Endothelial cell of umbilical vein (primary cell): ENCODE data around the gene LRRC4B. TPM values are rescaled to one million over a fixed set of nuclear protein-coding genes. Genes with fewer than 3 reads are reported as not detected.
"Not testable (repeated sequence)": the region's sequence is repeated elsewhere in the genome, so short reads cannot be mapped to it uniquely, and the experiment has no call there.

Experiments
- BruUV-seq: library from RNA; stranded (reverse); fragments of 400-500 nt; replicated peaks from 2 replicates; lab custom pipeline; 2021; lab: Mats Ljungman, UMichigan
- CTCF ChIA-PET: fragments of 300-600, 350-600 bp; sonication (Branson Sonifier 250); formaldehyde crosslinking; loops from one replicate; lab custom pipeline; 2021; ENCODE audit warnings: antibody characterized with exemption, inconsistent platforms; lab: Charles Lee
- POLR2A ChIA-PET: fragments of 300-600, 350-600 bp; sonication (Branson Sonifier 250); formaldehyde crosslinking; loops from one replicate; lab custom pipeline; 2021; ENCODE audit warnings: antibody characterized with exemption, inconsistent platforms; lab: Charles Lee
- DNase-seq: peaks from one replicate; pipeline ENCODE4 v3.0.0-alpha.2; 2011; ENCODE audit warnings: low read depth, low spot score
- FAIRE-seq: peaks from 2 replicates; lab custom pipeline; 2011; peaks lifted over from hg19 to GRCh38; lab: Jason Lieb, UNC
- H2AFZ ChIP-seq: 2 replicates; pipeline ENCODE4 v1.6.0; 2012; ENCODE audit warnings: low read depth, low read length, control low read depth, inconsistent platforms
- H3K27ac ChIP-seq: 2 replicates; pipeline ENCODE4 v1.5.1; 2011; ENCODE audit warnings: low read depth, mild to moderate bottlenecking, control low read depth, low read length, moderate library complexity; ENCODE audit not compliant: insufficient read depth
- H3K27me3 ChIP-seq, 2 experiments: 2 replicates each; pipeline versions ENCODE4 v1.6.0 to v1.6.1; 2011; ENCODE audit warnings: low read length in 2 of 2, mixed read lengths in 1 of 2; ENCODE audit not compliant: control insufficient read depth in 2 of 2, insufficient read depth in 2 of 2
- H3K36me3 ChIP-seq, 2 experiments: 2 replicates in 1 of 2; 3 replicates in 1 of 2; pipeline ENCODE4 v1.5.1; 2011; ENCODE audit warnings: low read length in 2 of 2, mild to moderate bottlenecking in 1 of 2, moderate library complexity in 1 of 2; ENCODE audit not compliant: control insufficient read depth in 2 of 2, insufficient read depth in 2 of 2; ENCODE audit errors: extremely low read depth in 1 of 2
- H3K4me1 ChIP-seq: 3 replicates; pipeline ENCODE4 v1.5.1; 2011; ENCODE audit warnings: mild to moderate bottlenecking, low read length; ENCODE audit not compliant: control insufficient read depth, insufficient read depth; ENCODE audit errors: extremely low read depth
- H3K4me2 ChIP-seq: 2 replicates; pipeline ENCODE4 v1.6.1; 2011; ENCODE audit warnings: low read length, control low read depth, mixed read lengths; ENCODE audit not compliant: insufficient read depth
- H3K4me3 ChIP-seq, 3 experiments: fragments of 200-600 bp in 1 of 3; sonication (generic), shearing (Covaris generic) in 1 of 3; replicated peaks in 1 of 3; 2 replicates each; pipeline ENCODE4 v1.5.1; 2011 to 2016; ENCODE audit warnings: control low read depth in 3 of 3, low read length in 3 of 3, mild to moderate bottlenecking in 2 of 3, inconsistent platforms in 1 of 3, low read depth in 1 of 3, moderate library complexity in 1 of 3; ENCODE audit not compliant: insufficient read depth in 1 of 3
- H3K79me2 ChIP-seq: 2 replicates; pipeline ENCODE4 v1.6.0; 2012; ENCODE audit warnings: low read length, inconsistent platforms; ENCODE audit not compliant: control insufficient read depth, insufficient read depth
- H3K9ac ChIP-seq: replicated peaks from 2 replicates; pipeline ENCODE3; 2011; ENCODE audit warnings: low read length, control low read depth; ENCODE audit not compliant: insufficient read depth; ENCODE audit errors: extremely low read depth
- H3K9me1 ChIP-seq: replicated peaks from 3 replicates; pipeline ENCODE4 v1.6.0; 2011; ENCODE audit warnings: mild to moderate bottlenecking, low read length; ENCODE audit not compliant: control insufficient read depth, insufficient read depth; ENCODE audit errors: extremely low read depth
- H3K9me3 ChIP-seq: replicated peaks from 2 replicates; pipeline ENCODE4 v1.5.1; 2012; ENCODE audit warnings: low read length, inconsistent platforms; ENCODE audit not compliant: control insufficient read depth, insufficient read depth
- H4K20me1 ChIP-seq: replicated peaks from 2 replicates; pipeline ENCODE3; 2011; ENCODE audit warnings: mild to moderate bottlenecking, low read length; ENCODE audit not compliant: control insufficient read depth, insufficient read depth; ENCODE audit errors: extremely low read depth
- CTCF ChIP-seq, 2 donors: IDR thresholded peaks; 1 replicate in 1 of 2; 2 replicates in 1 of 2; pipeline ENCODE4 v1.5.1; 2011; ENCODE audit warnings: low read length in 2 of 2, mild to moderate bottlenecking in 2 of 2, moderate library complexity in 2 of 2, control low read depth in 1 of 2, inconsistent platforms in 1 of 2, low read depth in 1 of 2; ENCODE audit not compliant: insufficient read depth in 1 of 2; ENCODE audit errors: extremely low read depth in 1 of 2
- EZH2 ChIP-seq: IDR thresholded peaks from 2 replicates; pipeline ENCODE4 v1.6.1; 2012; ENCODE audit warnings: borderline replicate concordance, low read depth, mild to moderate bottlenecking, moderate library complexity, low read length, inconsistent platforms; ENCODE audit not compliant: severe bottlenecking
- FOS ChIP-seq: IDR thresholded peaks from 2 replicates; pipeline ENCODE4 v1.6.1; 2011; ENCODE audit warnings: mild to moderate bottlenecking, low read length, moderate library complexity, borderline replicate concordance; ENCODE audit not compliant: insufficient read depth
- GATA2 ChIP-seq: IDR thresholded peaks from 2 replicates; pipeline ENCODE4 v1.7.0; 2011; ENCODE audit warnings: low read depth, mild to moderate bottlenecking, moderate library complexity, mixed read lengths, low read length; ENCODE audit not compliant: insufficient read length, insufficient read depth
- JUN ChIP-seq: IDR thresholded peaks from 2 replicates; pipeline ENCODE4 v1.6.1; 2011; ENCODE audit warnings: borderline replicate concordance, low read depth; ENCODE audit not compliant: insufficient read length, insufficient read depth
- MAX ChIP-seq: IDR thresholded peaks from 2 replicates; pipeline ENCODE4 v1.6.1; 2011; ENCODE audit not compliant: insufficient read depth, insufficient read length
- MYC ChIP-seq: IDR thresholded peaks from one replicate; pipeline ENCODE4 v1.6.1; 2011; ENCODE audit warnings: mild to moderate bottlenecking, low read depth, low read length
- POLR2A ChIP-seq: IDR thresholded peaks from 2 replicates; pipeline ENCODE4 v1.6.1; 2012; ENCODE audit warnings: low read depth, mild to moderate bottlenecking, control low read depth, low read length
- POLR2AphosphoS5 ChIP-seq: IDR thresholded peaks from 2 replicates; pipeline ENCODE4 v1.6.1; 2012; ENCODE audit warnings: low read depth, mild to moderate bottlenecking, control low read depth, low read length, moderate library complexity; ENCODE audit not compliant: insufficient read depth
- dilution Hi-C: fragments of 300-500 bp; cut with MboI; formaldehyde crosslinking; loops from one replicate; pipeline ENCODE4 v1.15.0; 2019; ENCODE audit warnings: low sequenced_read_pairs; ENCODE audit not compliant: extremely low pct_ligation_motif_present
- intact Hi-C: fragments of 100-400 bp; cut with micrococcal nuclease; formaldehyde crosslinking; loops from one replicate; pipeline ENCODE4 v1.10.0; 2022
- polyA plus RNA-seq, 4 experiments: library from polyadenylated mRNA; depleted of rRNA in 3 of 4; stranded (reverse) in 3 of 4; unstranded in 1 of 4; fragments of >200 nt; gene quantifications; 2 replicates each; pipeline versions ENCODE4 v1.2.1 to v1.2.3, GENCODE V29; 2011 to 2012; ENCODE audit warnings: missing spikeins in 1 of 4
- total RNA-seq: library from RNA; stranded (reverse); gene quantifications from 2 replicates; pipeline ENCODE4 v1.2.3, GENCODE V29; 2021

LRRC4B gene
- total and polyA plus RNA-seq, 2 donors (not counting 3 experiments of a cell fraction or from before 2014, with no cell fraction given): 0.08 TPM; not detected in 1

GRCh38 chr19:50475101-50475568 is 93.1 kb downstream of the LRRC4B start:
- no TSS peak for BruUV-seq
- Histone ChIP-seq H3K9me3 (no peaks in the 10 kb centered on the region), H3K79me2 (peaks cover 7% of the 10 kb centered on the region), H3K36me3 (peaks cover 0 to 13% of the 10 kb centered on the region in 2 experiments), H4K20me1 (no peaks in the 10 kb centered on the region), H3K27ac (no peak overlapping the region), H3K9me1 (no peaks in the 10 kb centered on the region), H3K4me1 (peaks cover 7% of the 10 kb centered on the region), H2AFZ (no peak overlapping the region), H3K4me2 (no peak overlapping the region), H3K9ac (no peak overlapping the region), H3K27me3 (no peaks in the 10 kb centered on the region), H3K4me3 (no peak overlapping the region)
- intact Hi-C loops: no loop called here
- CTCF ChIA-PET: interaction anchor here (0.6 to 3.8 kb wide), 3 partner anchors 13 to 107 kb away, joined by 4 to 12 read pairs (median 8); no protein-coding TSS in a partner anchor
- TF ChIP-seq FOS: no peak
- TF ChIP-seq GATA2: no peak
- TF ChIP-seq EZH2: no peak
- TF ChIP-seq MYC: no peak
- TF ChIP-seq POLR2A: no peak
- TF ChIP-seq MAX: no peak
- TF ChIP-seq CTCF (IDR thresholded peaks at IDR 0.05; ENCODE audit: extremely low read depth in 1 of 2, insufficient read depth in 1 of 2, low read depth in 1 of 2, low read length in 2 of 2): no peak
- no peak for TF ChIP-seq JUN
- no peak for TF ChIP-seq POLR2AphosphoS5
- POLR2A ChIA-PET: no interaction called here
- DNase-seq (no peak), FAIRE-seq (no peak)
- dilution Hi-C loops: no loop called here

GRCh38 chr19:50473336-50473735 is 94.9 kb downstream of the LRRC4B start:
- DNase-seq, FAIRE-seq, H4K20me1 ChIP-seq, H3K4me1 ChIP-seq, H3K27ac ChIP-seq, H3K9ac ChIP-seq, H3K36me3 ChIP-seq, H3K9me1 ChIP-seq, H3K4me3 ChIP-seq, BruUV-seq, H2AFZ ChIP-seq, dilution Hi-C loops, H3K27me3 ChIP-seq, POLR2A ChIA-PET, H3K4me2 ChIP-seq, H3K9me3 ChIP-seq, H3K79me2 ChIP-seq: not testable (repeated sequence)
- intact Hi-C loops: loop anchor here (5.0 kb wide), 1 partner anchor 624 kb away; no protein-coding TSS in a partner anchor
- CTCF ChIA-PET: interaction anchor here (1.9 to 3.8 kb wide), 3 partner anchors 13 to 116 kb away, joined by 7 to 12 read pairs (median 8); no protein-coding TSS in a partner anchor
